Peyer's patch (tissue), 4 donors: Measurements from ENCODE around the gene GTF2F1. TPM values are rescaled to one million over a fixed set of nuclear protein-coding genes. Genes with fewer than 3 reads are reported as not detected.

Experiments
- DNase-seq, 3 donors: peaks; one replicate each; pipeline ENCODE4 v3.0.0-alpha.2; 2017 to 2019
- H3K27ac ChIP-seq, 4 donors: fragments of 200-600 bp; sonication (generic); one replicate each; pipeline ENCODE4 v1.5.1; 2016 to 2019
- H3K27me3 ChIP-seq, 2 donors: fragments of 200-600 bp; sonication (generic); one replicate each; pipeline ENCODE4 v1.5.1; 2019
- H3K36me3 ChIP-seq, 3 donors: fragments of 200-600 bp; sonication (generic); one replicate each; pipeline ENCODE4 v1.5.1; 2016 to 2019
- H3K4me1 ChIP-seq, 4 donors: fragments of 200-600 bp; sonication (generic); one replicate each; pipeline ENCODE4 v1.5.1; 2016 to 2019
- H3K4me3 ChIP-seq, 4 donors: fragments of 200-600 bp; sonication (generic); 1 replicate in 3 of 4; 2 replicates in 1 of 4; pipeline ENCODE4 v1.5.1; 2016 to 2019; ENCODE audit warnings: mild to moderate bottlenecking in 1 of 4
- H3K9me3 ChIP-seq, 4 donors: fragments of 200-600 bp; sonication (generic); one replicate each; pipeline ENCODE4 v1.5.1; 2016 to 2019; ENCODE audit warnings: mild to moderate bottlenecking in 1 of 4
- POLR2A ChIP-seq, 2 donors: fragments of 450-650 bp; IDR thresholded peaks; one replicate each; pipeline ENCODE4 v1.5.1; 2017; ENCODE audit warnings: antibody characterized with exemption in 2 of 2, mild to moderate bottlenecking in 2 of 2, moderate library complexity in 2 of 2
- total RNA-seq, 4 donors: library from RNA; depleted of rRNA; stranded (reverse); fragments of >200 nt; gene quantifications; one replicate each; pipeline ENCODE4 v1.1.0, GENCODE V29; 2016
- TF ChIP-seq, protein P1 (sequence below), 6 experiments: fragments of 450-650 bp in 4 of 6; fragments of 200-600 bp in 2 of 6; sonication (generic) in 1 of 6; IDR thresholded peaks; one replicate each; pipeline ENCODE4 v1.5.1; 2017 to 2019; ENCODE audit warnings: antibody characterized with exemption in 6 of 6, mild to moderate bottlenecking in 3 of 6, moderate library complexity in 1 of 6

GTF2F1 gene
- total RNA-seq, 4 donors from 2014 or later: 36.3 to 97.4 (median 54.0) TPM

DNA sequence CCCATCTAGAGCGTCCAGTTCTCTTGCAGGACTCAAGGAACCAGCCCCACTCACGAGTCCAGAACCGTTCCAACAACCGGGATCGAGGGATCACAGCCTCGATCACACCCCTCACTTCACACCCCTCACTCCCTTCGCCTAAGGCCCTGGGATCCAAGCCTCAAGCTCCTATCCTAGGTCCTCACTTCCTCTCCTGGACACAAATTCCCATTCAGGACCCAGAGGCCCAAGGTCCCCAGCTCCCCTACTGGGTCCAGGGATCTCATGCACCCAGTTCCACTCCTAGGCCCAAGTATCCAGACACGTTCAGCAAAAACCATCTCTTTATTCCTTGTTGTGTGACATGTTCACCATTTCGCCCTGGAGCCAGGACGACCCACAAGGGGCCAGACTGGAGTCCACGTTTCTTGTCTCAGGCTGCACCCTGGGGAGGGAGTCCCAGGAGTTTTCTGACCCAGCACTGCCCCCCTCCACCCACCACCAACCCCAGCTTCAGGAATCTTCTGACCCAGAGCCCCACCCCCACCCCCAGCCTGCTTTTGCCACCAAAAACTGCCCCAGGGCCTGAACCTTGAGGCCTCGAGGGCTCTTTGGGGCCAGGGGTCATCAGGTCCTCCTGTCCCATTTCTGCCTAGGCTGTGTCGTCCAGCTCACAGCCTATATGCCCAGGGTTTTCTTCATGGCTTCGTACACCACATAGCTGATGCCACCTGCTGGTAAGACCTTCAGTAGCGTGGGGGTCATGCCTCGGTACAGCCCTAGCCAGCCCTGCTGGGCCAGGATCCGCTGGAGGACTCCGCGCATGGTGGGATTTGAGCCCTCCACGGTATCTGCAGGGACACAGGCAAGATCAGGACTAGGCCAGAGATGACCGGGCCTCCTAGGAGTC, 33.0 kb upstream of the GTF2F1 start:
- no peaks in the 10 kb centered on the region for H3K27me3 ChIP-seq
- peaks cover 0 to 11% (median 0%) of the 10 kb centered on the region in 3 donors for H3K36me3 ChIP-seq
- peak overlapping the region; percentile 77 to 82 (median 80) for H3K27ac ChIP-seq
- H3K9me3 ChIP-seq: no peaks in the 10 kb centered on the region
- TF ChIP-seq POLR2A (IDR thresholded peaks at IDR 0.05): no peak
- TF ChIP-seq, protein P1, sequence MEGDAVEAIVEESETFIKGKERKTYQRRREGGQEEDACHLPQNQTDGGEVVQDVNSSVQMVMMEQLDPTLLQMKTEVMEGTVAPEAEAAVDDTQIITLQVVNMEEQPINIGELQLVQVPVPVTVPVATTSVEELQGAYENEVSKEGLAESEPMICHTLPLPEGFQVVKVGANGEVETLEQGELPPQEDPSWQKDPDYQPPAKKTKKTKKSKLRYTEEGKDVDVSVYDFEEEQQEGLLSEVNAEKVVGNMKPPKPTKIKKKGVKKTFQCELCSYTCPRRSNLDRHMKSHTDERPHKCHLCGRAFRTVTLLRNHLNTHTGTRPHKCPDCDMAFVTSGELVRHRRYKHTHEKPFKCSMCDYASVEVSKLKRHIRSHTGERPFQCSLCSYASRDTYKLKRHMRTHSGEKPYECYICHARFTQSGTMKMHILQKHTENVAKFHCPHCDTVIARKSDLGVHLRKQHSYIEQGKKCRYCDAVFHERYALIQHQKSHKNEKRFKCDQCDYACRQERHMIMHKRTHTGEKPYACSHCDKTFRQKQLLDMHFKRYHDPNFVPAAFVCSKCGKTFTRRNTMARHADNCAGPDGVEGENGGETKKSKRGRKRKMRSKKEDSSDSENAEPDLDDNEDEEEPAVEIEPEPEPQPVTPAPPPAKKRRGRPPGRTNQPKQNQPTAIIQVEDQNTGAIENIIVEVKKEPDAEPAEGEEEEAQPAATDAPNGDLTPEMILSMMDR (IDR thresholded peaks at IDR 0.05): peak in 3 of 6 experiments; percentile 14 to 39 (median 24)
- DNase-seq: no peak
- H3K4me3 ChIP-seq: peak overlapping the region; percentile 15 to 47 (median 38)
- H3K4me1 ChIP-seq: peaks cover 0 to 22% (median 9%) of the 10 kb centered on the region in 4 donors

DNA sequence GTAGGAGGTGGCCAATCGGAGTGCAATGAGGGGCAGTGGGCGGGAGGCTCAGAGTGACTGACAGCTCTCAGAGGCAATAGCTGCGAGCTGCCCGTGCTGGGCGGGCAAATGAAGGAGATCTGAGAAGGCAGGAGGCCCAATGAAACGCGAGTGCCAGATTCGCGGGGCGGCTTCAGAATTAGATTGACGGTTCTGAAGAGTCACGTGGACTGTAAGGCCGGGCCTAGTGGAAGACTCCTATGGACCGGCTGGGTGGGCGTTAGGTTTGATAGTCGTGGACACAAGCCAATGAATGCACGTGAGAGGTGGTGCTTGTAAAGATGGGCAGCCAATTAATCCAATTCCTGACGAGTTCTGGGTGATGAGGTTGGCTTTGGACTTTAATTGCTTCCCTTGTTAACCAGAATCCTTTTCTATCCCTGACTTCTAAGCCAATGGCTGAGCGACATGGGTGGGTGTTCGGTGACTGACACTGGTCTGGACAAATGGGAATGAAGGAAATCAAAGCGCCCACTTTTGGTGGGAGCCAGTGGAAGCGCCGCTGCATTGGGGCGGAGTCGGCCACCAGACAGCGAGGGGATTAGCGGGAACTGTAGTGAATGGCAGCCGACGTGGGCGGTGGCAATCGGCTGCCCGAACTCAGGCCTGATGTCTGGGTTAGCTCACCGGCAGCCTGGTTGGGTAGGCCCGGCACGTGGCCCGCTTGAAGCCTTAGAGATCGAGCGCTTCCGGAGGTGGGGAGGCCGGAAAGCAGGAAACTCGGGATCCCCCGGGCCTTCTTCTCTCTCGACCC, 32.2 kb upstream of the GTF2F1 start:
- peaks cover 0 to 22% (median 9%) of the 10 kb centered on the region in 4 donors for H3K4me1 ChIP-seq
- peak overlapping the region; percentile 77 to 82 (median 80) for H3K27ac ChIP-seq
- H3K9me3 ChIP-seq: no peaks in the 10 kb centered on the region
- peak; percentile 98 to 100 (median 99) for DNase-seq
- no peaks in the 10 kb centered on the region for H3K27me3 ChIP-seq
- H3K36me3 ChIP-seq: peaks cover 0 to 19% (median 0%) of the 10 kb centered on the region in 3 donors
- peak overlapping the region; percentile 37 to 95 (median 74) for H3K4me3 ChIP-seq
- TF ChIP-seq, protein P1 (IDR thresholded peaks at IDR 0.05): no peak
- TF ChIP-seq POLR2A (IDR thresholded peaks at IDR 0.05): no peak

DNA sequence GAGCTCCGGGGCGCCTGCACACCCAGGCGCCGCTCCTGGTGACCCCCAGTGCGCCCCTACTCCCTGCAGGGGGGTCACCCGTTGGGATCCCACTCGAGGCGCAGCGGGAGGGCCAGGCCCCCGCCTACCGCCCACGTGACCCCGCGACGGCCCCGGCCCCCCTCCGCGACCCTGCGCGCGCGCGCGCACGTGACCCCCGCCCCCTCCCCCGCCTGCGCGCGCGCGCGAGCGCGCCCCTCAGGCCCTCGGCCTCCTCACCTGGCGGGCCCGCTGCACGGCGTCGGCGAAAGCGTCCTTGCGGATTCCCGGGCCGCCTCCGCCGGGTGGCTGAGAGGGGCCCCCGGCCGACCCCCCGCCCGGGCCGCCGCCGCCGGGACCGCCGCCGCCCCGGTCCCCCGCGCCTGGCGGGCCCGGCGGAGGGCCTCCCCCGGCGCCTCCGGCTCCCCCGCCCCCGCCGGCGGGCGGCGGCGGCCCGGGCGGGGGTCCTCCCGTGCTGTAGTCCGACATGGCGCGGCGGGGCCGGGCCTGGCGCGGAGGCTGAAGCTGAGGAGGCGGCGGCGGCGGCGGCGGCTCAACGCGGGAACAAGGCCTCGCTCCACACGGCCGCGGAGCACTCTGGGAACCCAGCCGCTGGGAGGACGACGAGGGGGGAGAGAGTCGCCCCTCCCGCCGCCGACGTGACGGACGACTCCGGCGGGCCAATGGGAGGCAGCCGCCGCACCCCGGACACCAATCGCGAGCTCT, 31.4 kb upstream of the GTF2F1 start, which contains the start of gene KHSRP:
TSS of gene KHSRP (minus strand) at position 617 of the 744 bp plus-strand sequence. CDS start at position 507, 110 bp downstream.
- Histone ChIP-seq H3K4me1 (peaks cover 0 to 22% (median 9%) of the 10 kb centered on the region in 4 donors), H3K9me3 (no peaks in the 10 kb centered on the region)
- no peak for DNase-seq

DNA sequence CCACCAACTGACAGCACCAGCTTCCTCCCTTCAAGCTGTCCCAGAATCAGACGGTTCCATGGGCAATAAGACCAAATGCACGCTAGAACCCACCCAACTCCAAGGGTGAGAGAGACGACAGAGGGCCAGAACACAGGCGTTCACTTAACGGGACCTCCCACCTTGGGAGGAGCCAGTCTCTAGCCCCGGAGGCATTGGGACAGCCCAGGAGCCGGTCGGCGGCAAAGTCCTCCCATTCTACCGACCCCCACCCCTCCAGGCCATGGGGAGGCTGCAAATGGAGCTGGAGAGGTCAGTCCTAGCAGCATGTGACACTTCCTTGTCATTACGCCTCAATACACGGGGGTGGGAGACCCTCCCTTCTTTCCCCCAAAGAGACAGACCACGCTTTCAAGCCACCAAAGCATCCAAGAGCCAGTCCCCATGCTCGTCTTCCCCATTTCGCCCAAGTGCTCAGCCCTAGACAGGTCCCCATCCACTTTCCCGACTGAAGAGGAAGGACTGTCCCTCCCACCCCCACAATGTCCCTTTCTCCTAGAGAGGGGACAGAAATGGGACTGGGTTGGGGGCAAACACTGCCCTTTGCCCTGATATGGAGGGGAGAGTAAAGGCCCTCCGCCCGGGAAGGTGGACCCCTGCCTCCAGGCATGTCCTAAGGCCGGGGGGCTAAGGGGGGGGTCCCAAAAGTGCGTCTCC, 30.7 kb upstream of the GTF2F1 start:
- TF ChIP-seq POLR2A (IDR thresholded peaks at IDR 0.05): no peak
- TF ChIP-seq, protein P1 (IDR thresholded peaks at IDR 0.05): no peak
- peak overlapping the region; percentile 30 to 82 (median 78) for H3K27ac ChIP-seq
- peaks cover 0 to 34% (median 0%) of the 10 kb centered on the region in 3 donors for H3K36me3 ChIP-seq
- DNase-seq: peak in 1 of 3 donors; percentile 62
- no peaks in the 10 kb centered on the region for H3K9me3 ChIP-seq
- peak overlapping the region; percentile 65 to 95 (median 84) for H3K4me3 ChIP-seq
- H3K27me3 ChIP-seq: no peaks in the 10 kb centered on the region
- peaks cover 0 to 22% (median 9%) of the 10 kb centered on the region in 4 donors for H3K4me1 ChIP-seq

More for the DNA sequence above, 31.4 kb upstream of the GTF2F1 start, which contains the start of gene KHSRP:
- Histone ChIP-seq H3K27ac (peak within 1 kb of the TSS; percentile 77 to 82 (median 80)), H3K36me3 (peaks cover 0 to 27% (median 0%) of the 10 kb centered on the region in 3 donors), H3K4me3 (peak within 1 kb of the TSS; percentile 65 to 95 (median 84)), H3K27me3 (no peaks in the 10 kb centered on the region)
- peak; percentile 67 to 72 for TF ChIP-seq POLR2A (IDR thresholded peaks at IDR 0.05)
- TF ChIP-seq, protein P1 (IDR thresholded peaks at IDR 0.05): no peak
